GM18519 (cell line): ENCODE results near the gene GNB1.

ENCODE experiments used
- ATAC-seq: cut with Tn5 transposase; IDR thresholded peaks from one replicate; pipeline ENCODE4 v1.9.1; 2021; ENCODE audit warnings: mild to moderate bottlenecking, moderate library complexity; ENCODE audit not compliant: unreplicated experiment, low FRiP score

Gene GNB1

DNA sequence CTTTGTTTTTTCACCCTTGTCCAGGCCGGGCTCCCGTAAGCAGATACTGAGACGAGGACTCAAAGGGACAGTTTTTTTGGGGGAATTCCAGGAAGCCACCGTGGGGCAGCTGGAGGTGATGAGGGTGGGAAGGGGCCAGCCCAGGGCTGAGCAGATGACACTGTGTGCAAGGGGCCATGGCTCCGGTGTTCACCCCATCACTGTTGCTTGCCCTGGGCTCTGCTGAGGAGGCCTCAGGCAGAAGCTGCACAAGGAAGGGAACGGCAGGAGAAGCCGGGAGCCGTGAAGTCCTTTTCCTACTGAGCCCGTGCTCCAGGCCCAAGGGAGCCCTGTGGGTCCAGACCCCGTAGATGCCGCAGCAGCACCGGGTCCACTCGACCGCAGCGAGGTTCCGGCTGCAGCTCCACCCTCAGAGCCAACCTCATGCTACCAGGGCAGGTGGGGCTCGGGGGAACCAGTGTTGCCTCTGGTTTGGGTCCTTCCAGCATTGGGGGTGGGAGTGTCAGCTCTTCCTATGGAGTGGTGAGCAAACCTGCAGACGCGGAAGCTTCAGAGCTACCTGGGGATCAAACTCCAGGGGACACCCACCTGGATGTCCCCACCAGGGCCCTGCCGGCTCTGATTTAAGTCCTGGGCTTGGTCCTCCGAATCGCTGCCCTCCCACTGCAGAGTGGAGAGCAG lies 19.9 kb upstream of the GNB1 start:
- ATAC-seq: no peak

DNA sequence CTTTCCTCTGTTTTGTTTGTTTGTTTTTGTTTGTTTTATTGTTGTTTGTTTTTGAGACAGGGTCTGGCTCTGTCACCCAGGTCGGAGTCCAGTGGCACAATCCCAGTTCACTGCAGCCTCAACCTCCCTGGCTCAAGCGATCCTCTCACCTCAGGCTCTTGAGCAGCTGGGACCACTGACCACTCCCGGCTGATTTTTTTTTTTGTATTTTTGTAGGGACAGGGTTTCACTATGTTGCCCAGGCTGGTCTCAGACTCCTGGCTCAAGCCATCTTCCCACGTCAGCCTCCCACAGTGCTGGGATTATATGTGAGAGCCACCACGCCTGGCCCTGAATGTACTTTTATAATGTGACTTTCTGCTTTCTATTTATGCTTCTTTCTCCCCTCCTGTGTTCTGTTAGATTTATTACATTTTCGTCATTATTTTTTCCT lies 19.2 kb upstream of the GNB1 start:
- ATAC-seq: no peak

DNA sequence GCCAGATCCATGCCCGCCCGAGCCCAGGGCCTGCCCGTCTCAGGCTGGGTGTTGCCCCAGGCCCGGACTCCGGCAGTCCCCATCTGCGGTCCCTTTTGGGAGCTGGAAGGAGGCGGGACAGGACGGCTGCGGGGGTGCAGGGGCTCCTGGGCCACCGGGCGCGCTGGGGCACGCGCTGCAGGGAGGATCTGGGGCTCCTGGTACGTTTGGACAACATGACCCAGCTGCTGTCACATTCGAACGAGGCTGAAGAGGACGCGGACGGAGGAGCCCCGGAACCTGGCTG lies 17.6 kb upstream of the GNB1 start:
- ATAC-seq: no peak

DNA sequence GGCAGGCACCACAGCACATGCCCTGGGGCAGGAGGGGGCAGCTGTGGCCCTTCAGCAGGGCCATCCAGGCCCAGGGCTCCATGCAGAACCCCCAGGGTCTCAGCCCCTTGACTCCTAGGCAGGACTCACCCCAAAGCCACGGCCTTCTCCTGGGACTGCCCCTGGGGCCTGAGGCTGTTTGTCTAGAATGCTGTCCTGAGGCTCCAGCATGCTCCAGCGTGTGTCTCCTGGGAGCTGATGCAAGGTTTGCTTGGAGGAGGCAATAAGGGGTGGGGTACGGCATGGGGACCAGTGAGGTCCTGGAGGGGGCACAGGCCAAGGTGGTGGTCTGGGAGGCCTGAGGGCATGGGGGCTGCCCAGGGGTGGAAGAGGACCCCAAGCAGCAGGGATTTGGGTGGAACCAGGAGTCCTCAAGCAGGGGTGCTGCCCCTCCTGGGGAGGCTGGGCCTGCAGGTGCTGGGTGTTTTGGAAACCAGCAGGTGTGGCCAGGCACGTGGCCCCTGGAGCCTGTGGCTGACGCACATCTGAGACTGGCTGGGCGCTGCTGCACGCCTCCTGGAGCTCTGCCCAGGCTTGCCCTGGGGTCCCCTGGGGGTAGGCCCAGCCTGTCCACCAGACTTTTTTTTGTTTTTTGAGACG lies 16.3 kb upstream of the GNB1 start:
- ATAC-seq: no peak

DNA sequence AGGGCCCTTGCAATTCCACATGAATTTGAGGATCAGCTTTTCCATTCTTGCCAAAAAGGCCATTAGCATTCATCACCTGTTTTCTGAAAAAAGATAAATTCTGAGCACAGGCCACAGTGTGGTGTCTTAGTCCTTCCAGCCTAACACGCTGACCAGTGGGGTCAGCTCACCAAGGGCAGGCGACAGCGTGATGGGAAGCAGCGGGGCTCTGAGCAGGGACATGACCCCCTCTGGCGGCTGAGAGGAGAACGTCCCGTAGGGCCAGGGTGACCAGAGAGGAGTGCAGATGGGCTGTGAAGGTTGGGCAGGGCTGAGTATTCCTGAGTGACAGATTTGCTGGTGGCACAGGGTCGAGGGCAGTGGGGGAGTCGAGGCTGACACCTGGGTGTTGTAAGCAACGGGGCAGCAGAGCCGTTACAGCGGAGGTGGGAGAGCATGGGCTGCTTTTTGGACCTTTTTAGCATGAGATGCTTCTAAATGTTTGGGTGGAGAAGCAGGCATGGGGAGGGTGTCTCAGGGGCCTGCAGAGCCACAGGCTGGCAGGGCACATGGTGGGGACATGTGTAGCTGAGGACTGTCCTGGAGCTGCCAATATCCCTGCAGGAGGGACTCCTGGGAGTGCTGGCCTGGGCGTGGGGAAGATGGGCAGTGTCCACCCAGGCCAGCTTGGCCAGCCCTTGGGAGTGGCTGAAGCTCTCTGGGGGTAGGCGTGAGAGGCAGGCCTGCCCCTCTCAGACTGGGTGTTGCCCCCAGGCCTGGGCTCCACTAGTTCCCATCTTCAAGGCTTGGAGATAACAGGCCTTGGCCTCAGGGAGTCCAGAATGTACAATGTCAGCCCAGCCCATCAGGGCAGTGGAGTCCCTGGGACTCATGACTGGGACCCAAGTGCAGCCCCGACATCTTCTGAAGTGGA lies 15.6 kb upstream of the GNB1 start:
- ATAC-seq: no peak

DNA sequence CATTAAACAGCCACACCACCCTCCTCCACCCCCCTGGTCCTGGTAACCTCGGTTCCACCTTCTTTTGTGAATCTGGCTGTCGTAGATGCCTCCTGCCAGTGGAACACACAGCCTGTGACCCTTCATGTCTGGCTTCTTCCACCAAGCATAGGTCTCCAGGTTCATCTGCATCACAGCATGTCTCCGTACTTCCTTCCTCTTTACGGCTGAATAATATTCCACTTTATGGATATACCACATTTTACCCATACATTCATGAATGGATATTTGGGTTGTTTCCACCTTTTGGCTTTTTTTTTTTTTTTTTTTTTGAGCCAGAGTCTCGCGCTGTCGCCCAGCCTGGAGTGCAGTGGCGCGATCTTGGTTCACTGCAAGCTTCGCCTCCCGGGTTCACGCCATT lies 12.3 kb upstream of the GNB1 start:
- no peak for ATAC-seq

DNA sequence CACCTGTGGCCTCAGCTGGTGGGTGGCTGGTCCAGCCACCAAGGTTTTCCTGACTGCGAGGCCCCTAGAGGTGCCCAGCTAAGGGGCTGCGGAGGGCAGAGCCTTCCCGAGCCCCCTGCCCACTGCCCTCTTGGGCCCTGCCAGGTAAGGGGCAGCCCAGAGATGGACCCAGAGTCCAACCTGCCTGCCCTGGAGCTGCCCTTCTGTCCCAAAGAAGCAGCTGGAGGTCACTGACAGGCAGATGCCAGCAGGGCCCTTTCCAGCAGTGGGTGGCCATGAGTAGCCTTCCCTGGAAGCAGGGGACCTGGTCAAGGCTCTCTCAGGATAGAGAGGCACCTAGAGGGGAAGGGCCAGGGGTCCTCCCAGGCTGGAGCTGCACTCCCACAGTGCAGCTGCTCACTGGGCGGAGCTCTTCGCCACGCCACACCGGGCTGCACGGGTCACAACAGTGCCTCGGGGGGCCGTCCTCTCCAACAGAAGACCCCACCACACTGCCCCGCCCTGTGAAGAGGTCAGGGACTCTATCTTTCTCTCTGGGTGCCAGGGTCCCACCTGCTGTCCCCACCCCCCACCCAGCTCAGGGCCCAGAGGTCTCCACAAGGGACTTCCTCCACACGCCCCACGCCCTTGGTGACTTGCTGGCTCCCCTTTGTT lies 10.9 kb upstream of the GNB1 start:
- ATAC-seq: no peak

DNA sequence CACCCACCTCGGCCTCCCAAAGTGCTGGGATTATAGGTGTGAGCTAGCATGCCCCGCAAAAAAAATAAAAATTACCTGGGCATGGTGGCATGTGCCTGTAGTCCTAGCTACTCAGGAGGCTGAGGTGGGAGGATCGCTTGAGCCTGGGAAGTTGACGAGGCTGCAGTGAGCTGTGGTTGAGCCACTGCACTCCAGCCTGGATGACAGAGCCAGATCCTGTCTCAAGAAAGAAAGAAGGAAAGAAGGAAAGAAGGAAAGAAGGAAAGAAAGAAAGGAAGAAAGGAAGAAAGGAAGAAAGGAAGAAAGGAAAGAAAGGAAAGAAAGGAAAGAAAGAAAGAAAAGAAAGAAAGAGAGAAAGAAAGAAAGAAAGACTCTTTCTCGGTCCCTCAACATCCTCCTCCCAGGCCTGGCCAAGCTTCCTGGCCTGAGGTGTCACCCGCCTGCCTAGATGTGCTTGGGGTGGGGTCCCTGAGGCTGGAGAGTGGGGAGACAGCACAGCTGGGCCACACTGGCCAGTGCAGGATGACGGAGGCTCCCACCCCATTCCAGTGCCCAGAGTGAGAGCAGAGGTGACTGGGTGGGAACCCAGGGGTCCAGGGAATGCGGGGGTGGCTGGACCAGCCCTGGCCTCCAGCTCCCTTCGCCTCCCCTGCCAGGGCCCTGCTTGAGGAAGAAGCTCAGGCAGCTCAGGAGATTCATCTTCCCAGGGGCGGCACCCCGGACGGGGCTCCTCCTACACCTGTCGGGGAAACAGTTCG lies 10.2 kb upstream of the GNB1 start:
- ATAC-seq: no peak

DNA sequence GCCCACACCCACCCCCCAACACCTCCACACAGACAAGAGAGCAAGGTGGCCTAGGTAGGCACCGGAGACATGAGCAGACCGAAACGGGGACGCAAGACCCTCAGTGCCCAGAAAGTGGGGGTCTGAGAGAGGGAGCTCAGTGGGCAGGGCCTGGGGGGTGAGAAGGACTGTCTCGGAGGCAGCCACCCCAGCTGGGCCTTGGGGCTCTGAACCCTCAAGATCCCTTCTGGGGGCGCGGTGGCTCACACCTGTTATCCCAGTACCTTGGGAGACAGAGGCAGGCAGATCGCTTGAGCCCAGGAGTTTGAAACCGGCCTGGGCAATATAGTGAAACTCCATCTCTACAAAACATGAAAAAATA lies 9.1 kb upstream of the GNB1 start:
- no peak for ATAC-seq

DNA sequence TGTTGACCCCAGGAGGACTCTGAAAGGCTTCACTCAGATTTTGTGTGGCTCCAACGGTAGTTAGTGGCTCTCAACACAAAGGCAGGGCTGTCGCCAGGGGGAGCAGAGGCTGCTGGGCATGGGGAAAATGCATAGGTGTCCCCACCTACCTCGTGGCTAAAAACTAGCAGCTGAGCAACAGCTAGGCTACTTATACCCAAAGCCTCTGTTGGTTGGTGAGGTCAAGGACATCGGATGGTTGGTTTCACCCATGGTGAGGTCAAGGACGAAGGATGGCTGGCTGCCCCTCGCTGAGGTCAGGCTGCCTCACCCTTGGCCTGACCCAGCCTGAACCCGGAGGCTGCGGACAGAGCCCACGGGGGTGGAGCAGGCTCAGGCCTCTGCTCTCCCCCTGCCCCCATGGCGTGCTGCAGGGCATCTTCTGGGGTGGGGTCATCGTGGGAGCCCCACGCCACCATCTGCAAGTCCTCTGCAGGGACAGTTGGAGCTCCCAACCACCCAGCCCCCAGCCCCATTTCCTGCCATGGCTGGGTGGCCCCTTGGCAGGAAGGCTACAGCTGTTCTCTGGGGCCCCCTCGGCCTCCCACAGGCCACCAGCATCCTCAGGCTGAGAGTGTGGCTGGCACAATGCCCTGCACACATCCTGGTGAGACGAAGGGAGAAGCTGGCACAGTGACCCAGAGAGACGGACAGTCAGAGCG lies 8.5 kb upstream of the GNB1 start:
- ATAC-seq: no peak

DNA sequence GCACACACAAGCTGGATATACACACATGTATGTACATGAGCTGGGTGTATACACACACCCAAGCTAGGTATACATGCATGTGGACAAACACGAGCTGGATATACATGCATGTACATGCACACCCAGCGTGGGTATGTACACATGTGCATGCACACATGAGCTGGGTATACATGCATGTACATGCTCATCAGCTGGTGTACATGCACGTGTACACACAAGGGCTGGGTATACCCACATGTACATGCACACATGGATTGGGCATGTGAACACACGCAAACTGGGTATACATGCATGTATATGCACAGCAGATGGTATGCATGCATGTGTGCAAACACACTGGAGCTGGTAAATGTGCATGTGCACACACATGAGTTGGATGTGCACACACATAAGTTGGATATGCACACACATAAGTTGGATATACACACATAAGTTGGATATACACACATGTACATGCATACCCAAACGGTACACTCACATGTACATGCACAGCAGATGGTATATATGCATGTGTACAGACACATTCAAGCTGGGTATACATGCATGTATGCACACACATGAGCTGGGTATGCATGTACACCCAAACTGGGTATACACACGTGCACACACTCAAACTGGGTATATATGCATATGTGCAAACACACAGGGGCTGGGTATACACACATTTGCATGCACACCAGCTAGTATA lies 7.5 kb upstream of the GNB1 start:
- no peak for ATAC-seq

DNA sequence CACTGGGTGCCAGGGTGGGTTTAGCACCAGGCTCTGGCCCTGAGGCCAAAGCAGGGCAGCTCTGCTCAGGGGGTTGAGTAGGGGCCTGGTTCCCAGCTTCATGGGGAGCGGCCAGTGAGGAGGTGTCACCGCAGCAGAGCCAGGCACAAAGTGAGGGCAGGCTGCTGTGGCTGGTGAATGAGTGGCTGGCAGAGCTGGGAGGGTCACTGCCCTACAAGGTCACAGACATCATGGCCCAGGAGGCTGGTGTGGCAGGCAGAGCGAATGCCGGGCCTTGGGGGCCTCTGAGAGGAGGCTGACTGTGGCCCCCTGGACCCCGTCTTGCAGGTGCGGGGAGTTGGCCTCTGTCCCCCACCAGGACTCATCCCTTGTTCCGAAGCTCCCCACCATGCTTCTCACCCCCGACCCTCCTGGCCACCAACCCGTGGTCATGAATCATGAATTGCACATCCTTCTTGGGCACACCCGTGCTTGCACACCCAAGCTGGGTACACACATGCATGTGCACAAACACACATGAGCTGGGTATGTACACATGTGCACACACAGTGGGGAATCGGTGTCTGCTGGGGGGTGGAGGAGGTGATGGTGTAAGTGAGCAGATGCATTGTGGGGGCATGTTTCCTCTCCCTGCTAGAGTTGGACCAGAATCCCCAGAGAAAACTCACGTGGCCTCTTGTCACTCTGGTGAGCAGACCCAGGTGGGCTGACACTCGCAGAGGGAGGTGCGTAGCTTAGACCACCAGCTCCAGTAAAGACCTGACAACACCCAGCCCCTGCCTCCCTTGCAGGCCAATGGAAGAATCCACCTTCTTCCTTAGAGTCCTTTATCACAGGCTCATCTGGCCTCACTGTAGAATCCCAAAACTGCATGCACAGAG lies 4.8 kb upstream of the GNB1 start:
- no peak for ATAC-seq

DNA sequence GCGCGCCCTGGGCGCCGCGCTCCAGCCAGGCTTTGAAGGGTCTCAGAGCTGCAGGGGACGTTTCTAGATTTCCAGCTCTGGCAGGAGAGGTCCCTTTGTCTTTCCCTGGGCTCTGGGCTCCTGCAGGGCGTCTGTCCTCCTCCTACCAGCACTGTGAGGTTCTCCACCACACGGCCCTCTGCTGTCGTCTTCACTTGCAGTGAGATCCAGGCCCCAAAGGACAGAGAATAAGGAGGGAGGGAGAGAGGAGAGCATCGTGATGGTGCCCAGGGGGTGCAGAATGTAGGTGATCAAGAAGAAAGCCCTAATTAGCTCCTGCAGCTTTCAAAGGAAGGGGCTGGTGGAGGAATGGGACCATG lies 4.2 kb upstream of the GNB1 start:
- no peak for ATAC-seq

DNA sequence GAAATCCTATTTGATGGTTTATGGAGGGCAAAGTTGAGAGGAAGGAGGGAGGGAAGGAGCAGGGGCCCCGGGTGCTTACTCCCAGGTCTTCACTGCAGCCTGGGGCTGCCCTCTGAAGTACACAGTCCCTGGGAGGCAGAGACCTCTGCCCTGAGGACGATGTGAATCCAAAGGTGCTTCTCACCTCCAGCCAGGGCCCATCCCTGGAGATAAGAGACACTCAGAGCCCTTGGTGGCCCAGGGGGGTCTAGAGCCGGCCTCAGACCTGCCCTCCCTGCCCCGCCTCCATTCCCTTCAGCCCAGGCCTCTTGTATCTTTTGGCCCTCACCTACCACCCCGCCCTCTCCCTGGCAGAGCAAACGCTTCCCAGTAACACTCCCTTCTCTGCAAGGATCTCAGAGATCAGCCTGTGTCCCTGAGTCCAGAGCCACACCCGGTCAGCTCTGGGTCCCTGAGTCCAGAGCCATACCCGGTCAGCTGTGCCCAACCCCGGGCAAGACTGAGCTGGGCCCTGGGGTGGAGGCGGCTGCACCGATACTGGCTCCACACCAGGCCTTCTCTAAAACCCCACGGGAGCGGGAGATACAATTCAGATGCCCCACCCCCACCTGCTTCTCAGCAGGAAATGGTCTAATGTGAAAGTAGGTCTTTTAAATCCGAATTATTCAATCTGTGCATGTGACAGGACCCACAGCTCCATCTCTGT lies 3.6 kb upstream of the GNB1 start:
- no peak for ATAC-seq

DNA sequence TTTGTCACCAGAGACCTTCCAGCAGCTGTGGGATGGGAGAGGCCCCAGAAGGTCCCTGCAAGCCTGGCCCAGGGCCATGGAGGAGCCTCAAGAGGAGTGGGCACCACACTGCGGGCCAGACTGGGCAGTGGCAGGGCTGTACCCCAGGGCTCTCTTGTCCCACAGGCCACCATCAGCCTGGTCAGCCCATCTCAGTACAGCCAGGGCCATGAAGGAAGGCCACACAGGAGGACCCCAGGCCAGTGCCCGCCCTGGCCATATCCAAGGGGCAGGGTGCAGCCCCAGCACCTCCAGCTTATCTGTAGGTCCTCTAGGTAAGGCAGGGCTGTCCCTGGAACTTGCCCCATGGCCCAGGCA lies 3.1 kb upstream of the GNB1 start:
- no peak for ATAC-seq

DNA sequence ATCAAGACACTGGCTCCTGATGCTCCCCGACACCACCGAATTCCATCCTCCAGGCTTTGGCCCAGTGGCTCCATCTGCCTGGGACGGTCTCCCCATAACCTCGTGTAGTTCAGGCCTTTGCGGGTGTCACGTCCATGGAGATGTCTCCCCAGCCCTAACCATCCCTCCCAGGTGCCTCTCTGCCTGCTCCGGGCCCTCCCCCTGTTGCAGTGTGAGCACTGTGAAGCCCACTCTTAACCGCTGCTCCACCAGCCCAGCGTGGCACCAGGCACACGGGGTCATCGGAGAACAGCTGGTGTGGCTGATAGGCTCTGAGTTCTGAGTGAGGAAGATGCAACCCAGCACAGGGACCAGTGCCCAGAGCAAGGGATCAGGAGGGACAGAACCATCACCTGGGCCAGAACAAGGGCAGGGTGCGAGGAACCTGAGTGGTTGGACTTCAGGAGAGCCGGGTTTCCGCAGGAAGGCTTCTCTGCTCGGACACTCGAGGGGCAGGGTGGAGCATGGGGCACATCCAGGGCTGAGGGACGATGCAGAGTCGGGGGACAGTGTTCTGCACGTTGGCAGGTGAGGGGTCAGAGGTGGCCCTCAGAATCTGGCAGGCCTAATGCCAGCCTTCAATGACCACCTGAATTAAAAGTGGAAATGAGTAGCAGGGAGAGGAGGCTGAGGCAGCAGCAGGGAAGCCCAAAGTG lies 2.6 kb upstream of the GNB1 start:
- ATAC-seq: no peak

DNA sequence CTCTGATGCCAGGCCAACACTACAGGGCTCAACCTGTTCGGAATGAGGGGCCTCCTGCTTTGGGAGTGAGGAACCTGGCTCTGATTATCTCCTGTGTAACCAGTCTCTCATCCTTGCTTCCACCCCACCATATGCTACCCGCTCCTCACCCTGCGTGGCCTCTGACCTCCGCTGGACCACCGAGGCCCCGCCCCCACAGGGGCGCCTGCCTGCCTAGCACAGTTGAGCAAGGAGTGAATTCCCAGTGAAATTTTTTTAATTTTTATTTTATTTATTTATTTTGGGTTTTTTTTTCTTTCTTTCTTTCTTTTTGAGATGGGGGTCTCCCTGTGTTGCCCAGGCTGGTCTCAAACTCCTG lies 1.9 kb upstream of the GNB1 start:
- no peak for ATAC-seq
